Measurements from ENCODE around the gene ZDHHC19.

GRCh38 chr3:196255776-196256175 lies 44.6 kb upstream of the ZDHHC19 start:
- TF ChIP-seq CTCF (IDR thresholded peaks at IDR 0.05; ENCODE audit: insufficient read depth, low read depth, low read length), result no peak
- no peak for TF ChIP-seq EZH2 (IDR thresholded peaks at IDR 0.05; ENCODE audit: insufficient read depth, low read length)

Data from astrocyte (in vitro differentiated cells and primary cell).